Measurements from ENCODE around the gene GRIA1.

GRCh38 chr5:153523831-153524230, 33.4 kb downstream of the GRIA1 start:
- no peak for TF ChIP-seq SIN3A (IDR thresholded peaks at IDR 0.05; ENCODE audit: borderline replicate concordance, insufficient read depth, low read length)
- TF ChIP-seq POLR2AphosphoS5 (IDR thresholded peaks at IDR 0.05; ENCODE audit: low read depth, low read length): no peak
- no peak for TF ChIP-seq TAF1 (IDR thresholded peaks at IDR 0.05; ENCODE audit: borderline replicate concordance, insufficient read depth, low read length)
- no peak for TF ChIP-seq REST (IDR thresholded peaks at IDR 0.05; ENCODE audit: insufficient read depth in 1 of 2, low read depth in 2 of 2, low read length in 2 of 2)

Measured in PFSK-1 (cell line).